GM23338 (cell line): ENCODE results near the gene TTLL6. TPM values are rescaled to one million over a fixed set of nuclear protein-coding genes. Genes with fewer than 3 reads are reported as not detected.

ENCODE experiments used
- ATAC-seq: fragments of 200-7000 bp; cut with Tn5 transposase; 3 replicates; pipeline ENCODE4 v1.9.1; 2020
- DNase-seq: peaks from one replicate; pipeline ENCODE4 v3.0.0-alpha.2; 2015; ENCODE audit warnings: low spot score
- H2AFZ ChIP-seq: fragments of 200-600 bp; sonication (generic); 2 replicates; pipeline ENCODE4 v1.8.0; 2016; ENCODE audit warnings: antibody characterized with exemption, mild to moderate bottlenecking, moderate library complexity
- H3F3A ChIP-seq: fragments of 200-600 bp; sonication (generic); replicated peaks from 2 replicates; pipeline ENCODE4 v1.8.0; 2017; ENCODE audit warnings: antibody characterized with exemption, mixed run types, low read depth
- H3K27ac ChIP-seq: fragments of 200-600 bp; sonication (generic); 2 replicates; pipeline ENCODE4 v1.6.1; 2016; ENCODE audit warnings: low read depth
- H3K27me3 ChIP-seq: fragments of 200-600 bp; sonication (generic); 2 replicates; pipeline ENCODE4 v1.8.0; 2016; ENCODE audit warnings: mild to moderate bottlenecking, mixed run types, moderate library complexity; ENCODE audit not compliant: insufficient read depth
- H3K36me3 ChIP-seq: fragments of 200-600 bp; sonication (generic); 2 replicates; pipeline ENCODE4 v1.8.0; 2016; ENCODE audit warnings: mild to moderate bottlenecking; ENCODE audit not compliant: insufficient read depth
- H3K4me1 ChIP-seq: fragments of 200-600 bp; sonication (generic); 2 replicates; pipeline ENCODE4 v1.8.0; 2016; ENCODE audit warnings: mild to moderate bottlenecking, moderate library complexity; ENCODE audit not compliant: insufficient read depth
- H3K4me2 ChIP-seq: fragments of 200-600 bp; sonication (generic); 2 replicates; pipeline ENCODE4 v1.7.1; 2017; ENCODE audit warnings: mixed run types
- H3K4me3 ChIP-seq: fragments of 200-600 bp; sonication (generic); 2 replicates; pipeline ENCODE4 v1.6.1; 2016; ENCODE audit warnings: mixed run types
- H3K79me2 ChIP-seq: fragments of 200-600 bp; sonication (generic); replicated peaks from 2 replicates; pipeline ENCODE4 v1.8.0; 2017; ENCODE audit warnings: mild to moderate bottlenecking; ENCODE audit not compliant: insufficient read depth
- H3K9me2 ChIP-seq: fragments of 200-600 bp; sonication (generic); 2 replicates; pipeline ENCODE4 v1.8.0; 2017; ENCODE audit not compliant: insufficient read depth
- H4K20me1 ChIP-seq: fragments of 200-600 bp; sonication (generic); replicated peaks from 2 replicates; pipeline ENCODE4 v1.8.0; 2017; ENCODE audit warnings: mild to moderate bottlenecking; ENCODE audit not compliant: insufficient read depth
- H3K27ac Mint-ChIP-seq: 2 replicates; pipeline ENCODE4 v1.8.0; 2020; ENCODE audit warnings: inconsistent platforms, mild to moderate bottlenecking, moderate library complexity, mixed read lengths
- H3K27me3 Mint-ChIP-seq: 3 replicates; pipeline ENCODE4 v1.8.0; 2022; ENCODE audit warnings: low read depth, mild to moderate bottlenecking, moderate library complexity, mixed read lengths, inconsistent platforms; ENCODE audit not compliant: insufficient read depth, poor library complexity
- H3K36me3 Mint-ChIP-seq: 3 replicates; pipeline ENCODE4 v1.8.0; 2021; ENCODE audit warnings: low read depth, mild to moderate bottlenecking, inconsistent platforms, moderate library complexity, mixed read lengths
- H3K4me1 Mint-ChIP-seq: 3 replicates; pipeline ENCODE4 v1.8.0; 2020; ENCODE audit warnings: mild to moderate bottlenecking, inconsistent platforms, mixed read lengths
- H3K4me3 Mint-ChIP-seq: 3 replicates; pipeline ENCODE4 v1.8.0; 2021; ENCODE audit warnings: moderate library complexity, mild to moderate bottlenecking, inconsistent platforms, mixed read lengths
- H3K9me3 Mint-ChIP-seq: 3 replicates; pipeline ENCODE4 v1.8.0; 2020; ENCODE audit warnings: moderate library complexity, mild to moderate bottlenecking, inconsistent platforms, mixed read lengths
- CREB1 ChIP-seq: fragments of 250-450 bp; sonication (Bioruptor Pico); IDR thresholded peaks from 2 replicates; pipeline ENCODE4 v1.5.0; 2020; ENCODE audit warnings: low read depth, mild to moderate bottlenecking, moderate library complexity
- CTCF ChIP-seq, 2 experiments: fragments of 200-600 bp in 1 of 2; sonication (generic) in 1 of 2; conservative IDR thresholded peaks; 2 replicates each; pipeline versions ENCODE4 v1.5.1 to v1.6.1; 2016 to 2017; ENCODE audit warnings: antibody characterized with exemption in 2 of 2, low read depth in 2 of 2, mild to moderate bottlenecking in 2 of 2, moderate library complexity in 1 of 2
- ETS1 ChIP-seq: IDR thresholded peaks from 2 replicates; pipeline ENCODE4 v1.6.1; 2016; ENCODE audit warnings: antibody characterized with exemption
- EZH2 ChIP-seq: fragments of 200-600 bp; sonication (generic); IDR thresholded peaks from one replicate; pipeline ENCODE4 v1.8.0; 2017; ENCODE audit warnings: antibody characterized with exemption, mild to moderate bottlenecking, low read depth; ENCODE audit not compliant: unreplicated experiment
- EZH2phosphoT487 ChIP-seq: fragments of 200-600 bp; sonication (generic); IDR thresholded peaks from one replicate; pipeline ENCODE4 v1.8.1; 2018; ENCODE audit warnings: antibody characterized with exemption; ENCODE audit not compliant: unreplicated experiment
- JUNB ChIP-seq: IDR thresholded peaks from one replicate; pipeline ENCODE4 v1.6.1; 2016; ENCODE audit warnings: antibody characterized with exemption; ENCODE audit not compliant: unreplicated experiment
- NANOG ChIP-seq: IDR thresholded peaks from 2 replicates; pipeline ENCODE4 v1.6.1; 2016; ENCODE audit warnings: antibody characterized with exemption, borderline replicate concordance
- POLR2AphosphoS5 ChIP-seq: IDR thresholded peaks from 2 replicates; pipeline ENCODE4 v1.6.1; 2016; ENCODE audit warnings: antibody characterized with exemption, low read depth
- STAT1 ChIP-seq: IDR thresholded peaks from one replicate; pipeline ENCODE4 v1.6.1; 2016; ENCODE audit warnings: antibody characterized with exemption; ENCODE audit not compliant: unreplicated experiment
- ZNF114 ChIP-seq: fragments of 250-450 bp; sonication (Bioruptor Pico); IDR thresholded peaks from 2 replicates; pipeline ENCODE4 v1.5.0; 2020; ENCODE audit warnings: mild to moderate bottlenecking, moderate library complexity
- ZNF331 ChIP-seq: fragments of 250-450 bp; sonication (Bioruptor Pico); IDR thresholded peaks from 2 replicates; pipeline ENCODE4 v1.5.0; 2020; ENCODE audit warnings: low read depth, mild to moderate bottlenecking, moderate library complexity
- ZNF462 ChIP-seq: fragments of 250-450 bp; sonication (Bioruptor Pico); IDR thresholded peaks from 2 replicates; pipeline ENCODE4 v1.5.0; 2020; ENCODE audit warnings: mild to moderate bottlenecking, moderate library complexity
- polyA plus RNA-seq: library from polyadenylated mRNA; unstranded; fragments of >200 nt; fragmentation: Nextera tagmentation; extraction: Ambion mirVana; gene quantifications from 2 replicates; pipeline ENCODE4 v1.2.1, GENCODE V29; 2016
- total RNA-seq: library from RNA; depleted of rRNA; stranded (reverse); fragments of >200 nt; shearing (Covaris generic); gene quantifications from 2 replicates; pipeline ENCODE4 v1.2.3, GENCODE V29; 2014

Gene TTLL6
- total and polyA plus RNA-seq, 2 experiments from 2014 or later = 1.9 to 4.7 TPM

GRCh38 chr17:48843187-48843900, 26.3 kb upstream of the TTLL6 start (continued):
- no peak for TF ChIP-seq CTCF (conservative IDR thresholded peaks at IDR 0.05; ENCODE audit: low read depth in 2 of 2)

GRCh38 chr17:48842746-48843145, 25.7 kb upstream of the TTLL6 start:
- Histone ChIP-seq H4K20me1 (no peaks in the 10 kb centered on the region; the same call in 1 of the 2 replicates), H3K27me3 (no peaks in the 10 kb centered on the region), H3K9me2 (no peaks in the 10 kb centered on the region), H3K36me3 (no peaks in the 10 kb centered on the region), H3F3A (no peaks in the 10 kb centered on the region), H3K4me3 (no peak overlapping the region), H3K4me1 (no peaks in the 10 kb centered on the region; the same call in 1 of the 2 replicates), H2AFZ (no peak overlapping the region), H3K4me2 (no peak overlapping the region), H3K79me2 (no peaks in the 10 kb centered on the region), H3K27ac (no peak overlapping the region)
- Mint-ChIP-seq H3K4me3 (no peak overlapping the region), H3K27ac (no peak overlapping the region), H3K36me3 (peaks cover 7% of the 10 kb centered on the region; the same call in 2 of the 3 replicates), H3K4me1 (no peaks in the 10 kb centered on the region), H3K9me3 (no peaks in the 10 kb centered on the region), H3K27me3 (no peaks in the 10 kb centered on the region)
- ATAC-seq (no peak), DNase-seq (no peak)
- no peak for TF ChIP-seq NANOG
- TF ChIP-seq EZH2 = no peak
- TF ChIP-seq CREB1 (CRISPR knock-in tag) = no peak
- no peak for TF ChIP-seq POLR2AphosphoS5
- TF ChIP-seq CTCF (conservative IDR thresholded peaks at IDR 0.05; ENCODE audit: low read depth in 2 of 2) = no peak
- no peak for TF ChIP-seq ETS1
- TF ChIP-seq ZNF462 (CRISPR knock-in tag) = no peak
- TF ChIP-seq JUNB = no peak
- no peak for TF ChIP-seq STAT1
- TF ChIP-seq EZH2phosphoT487 = no peak
- TF ChIP-seq ZNF114 (CRISPR knock-in tag) = no peak
- no peak for TF ChIP-seq ZNF331 (CRISPR knock-in tag)
